NCI-H1694 (cell line): ENCODE data around the gene TTN.

Experiments
- DNase-seq: peaks from one replicate; lab custom pipeline; 2025; lab: John Stamatoyannopoulos, UW

Gene TTN

GRCh38 chr2:178485356-178485755 is 321.9 kb downstream of the TTN start:
- DNase-seq: no peak

GRCh38 chr2:178484245-178485041 is 322.8 kb downstream of the TTN start:
- DNase-seq: peak; percentile 28

- no peak for DNase-seq
Observed at GRCh38 chr2:178482437-178482836, 324.8 kb downstream of the TTN start.

GRCh38 chr2:178480227-178481181 is 326.7 kb downstream of the TTN start, which contains the start of gene PLEKHA3:
TSS of gene PLEKHA3 (plus strand) at chr2:178480457. CDS start at chr2:178480870, 413 bp downstream.
- peak; percentile 65 for DNase-seq

GRCh38 chr2:178479758-178480226 is 327.4 kb downstream of the TTN start:
- no peak for DNase-seq

GRCh38 chr2:178479275-178479616 is 328.0 kb downstream of the TTN start:
- DNase-seq: no peak

- peak; percentile 83 for DNase-seq
Observed at GRCh38 chr2:178478439-178479274, 328.6 kb downstream of the TTN start, which contains the start of gene FKBP7. TSS of gene FKBP7 (minus strand) at chr2:178478600. CDS start at chr2:178478499, 101 bp downstream.

GRCh38 chr2:178478130-178478438 is 329.1 kb downstream of the TTN start:
- DNase-seq: peak; percentile 29

- DNase-seq: peak; percentile 5
Observed at GRCh38 chr2:178477443-178478129, 329.6 kb downstream of the TTN start.

- DNase-seq: no peak
Observed at GRCh38 chr2:178476477-178476876, 330.7 kb downstream of the TTN start.
